DOHH2 (cell line): ENCODE data around the gene MLC1.

Experiments used
- EZH2phosphoT487 ChIP-seq: fragments of 200-600 bp; sonication (generic); IDR thresholded peaks from 2 replicates; pipeline ENCODE4 v1.6.1; 2017; ENCODE audit warnings: borderline replicate concordance, mild to moderate bottlenecking, antibody characterized with exemption, low read length, moderate library complexity, mixed read lengths
- TF ChIP-seq, protein P1 (sequence below): fragments of 200-600 bp; sonication (generic); IDR thresholded peaks from one replicate; pipeline ENCODE4 v1.5.1; 2014; ENCODE audit warnings: antibody characterized with exemption, mild to moderate bottlenecking, low read depth, low read length; ENCODE audit not compliant: poor library complexity, severe bottlenecking

DNA sequence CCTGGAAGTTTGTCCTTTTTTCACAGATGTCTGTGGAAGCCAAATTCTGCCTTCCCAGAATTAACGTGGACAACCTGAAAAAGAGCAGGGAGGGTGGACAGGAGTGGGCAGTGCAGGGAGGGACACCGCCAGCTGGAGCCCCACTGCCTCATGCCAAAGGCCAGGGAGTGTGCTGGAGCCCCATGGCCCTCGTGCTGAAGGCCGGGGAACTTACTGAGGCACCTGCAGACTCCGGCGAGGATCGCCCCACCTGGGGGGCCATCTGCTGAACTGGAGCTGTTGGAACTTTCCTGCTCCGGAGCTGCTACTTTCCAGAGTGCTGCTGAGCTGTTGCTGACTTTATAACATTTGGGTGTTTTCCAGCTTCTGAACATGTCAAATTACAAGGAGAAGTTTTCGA lies 39.8 kb upstream of the MLC1 start:
- TF ChIP-seq, protein P1, sequence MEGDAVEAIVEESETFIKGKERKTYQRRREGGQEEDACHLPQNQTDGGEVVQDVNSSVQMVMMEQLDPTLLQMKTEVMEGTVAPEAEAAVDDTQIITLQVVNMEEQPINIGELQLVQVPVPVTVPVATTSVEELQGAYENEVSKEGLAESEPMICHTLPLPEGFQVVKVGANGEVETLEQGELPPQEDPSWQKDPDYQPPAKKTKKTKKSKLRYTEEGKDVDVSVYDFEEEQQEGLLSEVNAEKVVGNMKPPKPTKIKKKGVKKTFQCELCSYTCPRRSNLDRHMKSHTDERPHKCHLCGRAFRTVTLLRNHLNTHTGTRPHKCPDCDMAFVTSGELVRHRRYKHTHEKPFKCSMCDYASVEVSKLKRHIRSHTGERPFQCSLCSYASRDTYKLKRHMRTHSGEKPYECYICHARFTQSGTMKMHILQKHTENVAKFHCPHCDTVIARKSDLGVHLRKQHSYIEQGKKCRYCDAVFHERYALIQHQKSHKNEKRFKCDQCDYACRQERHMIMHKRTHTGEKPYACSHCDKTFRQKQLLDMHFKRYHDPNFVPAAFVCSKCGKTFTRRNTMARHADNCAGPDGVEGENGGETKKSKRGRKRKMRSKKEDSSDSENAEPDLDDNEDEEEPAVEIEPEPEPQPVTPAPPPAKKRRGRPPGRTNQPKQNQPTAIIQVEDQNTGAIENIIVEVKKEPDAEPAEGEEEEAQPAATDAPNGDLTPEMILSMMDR: no peak
- TF ChIP-seq EZH2phosphoT487: no peak
